Measurements from ENCODE around the gene CUL4A. TPM values are rescaled to one million over a fixed set of nuclear protein-coding genes. Genes with fewer than 3 reads are reported as not detected.

Gene CUL4A
- total RNA-seq, 4 donors from 2014 or later, result 83.9 to 206 (median 114) TPM

DNA sequence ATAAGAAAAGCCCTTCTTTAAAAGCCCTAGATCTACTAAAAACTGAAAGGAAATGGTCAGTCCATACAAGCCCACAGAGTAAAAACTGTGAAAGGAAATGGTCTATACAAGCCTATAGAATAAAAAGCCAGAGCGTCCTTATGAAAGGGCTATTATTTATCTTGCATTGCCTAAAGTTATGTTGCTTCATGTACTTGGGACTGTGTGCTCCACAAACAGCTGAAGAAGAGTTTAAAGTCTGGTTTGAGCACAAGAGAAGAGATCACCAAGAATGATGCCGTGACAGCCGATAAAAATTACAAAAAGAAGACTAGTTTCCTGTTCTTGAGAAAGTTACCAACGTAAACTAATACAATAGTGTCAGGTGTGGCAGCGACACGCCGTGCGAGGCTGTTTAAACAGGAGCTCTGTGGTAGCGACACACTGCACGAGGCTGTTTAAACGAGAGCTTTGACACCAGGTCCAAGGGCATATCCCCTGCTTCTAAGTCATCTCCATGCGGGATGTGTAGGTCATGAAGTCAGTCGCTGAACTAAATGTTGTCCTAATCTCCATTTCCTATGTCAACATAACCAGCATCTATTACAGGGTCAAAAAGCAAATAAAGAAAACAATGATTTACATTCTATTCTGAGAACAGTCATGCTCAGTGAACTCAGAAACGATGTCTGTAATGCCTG is 25.8 kb upstream of the CUL4A start:
- no peak for DNase-seq
- Histone ChIP-seq H3K9me3 (no peaks in the 10 kb centered on the region), H3K27ac (no peak overlapping the region), H3K27me3 (no peaks in the 10 kb centered on the region), H3K4me3 (no peak overlapping the region), H3K36me3 (peaks cover 0 to 72% (median 0%) of the 10 kb centered on the region in 3 donors), H3K4me1 (no peaks in the 10 kb centered on the region)
- TF ChIP-seq, protein P1, sequence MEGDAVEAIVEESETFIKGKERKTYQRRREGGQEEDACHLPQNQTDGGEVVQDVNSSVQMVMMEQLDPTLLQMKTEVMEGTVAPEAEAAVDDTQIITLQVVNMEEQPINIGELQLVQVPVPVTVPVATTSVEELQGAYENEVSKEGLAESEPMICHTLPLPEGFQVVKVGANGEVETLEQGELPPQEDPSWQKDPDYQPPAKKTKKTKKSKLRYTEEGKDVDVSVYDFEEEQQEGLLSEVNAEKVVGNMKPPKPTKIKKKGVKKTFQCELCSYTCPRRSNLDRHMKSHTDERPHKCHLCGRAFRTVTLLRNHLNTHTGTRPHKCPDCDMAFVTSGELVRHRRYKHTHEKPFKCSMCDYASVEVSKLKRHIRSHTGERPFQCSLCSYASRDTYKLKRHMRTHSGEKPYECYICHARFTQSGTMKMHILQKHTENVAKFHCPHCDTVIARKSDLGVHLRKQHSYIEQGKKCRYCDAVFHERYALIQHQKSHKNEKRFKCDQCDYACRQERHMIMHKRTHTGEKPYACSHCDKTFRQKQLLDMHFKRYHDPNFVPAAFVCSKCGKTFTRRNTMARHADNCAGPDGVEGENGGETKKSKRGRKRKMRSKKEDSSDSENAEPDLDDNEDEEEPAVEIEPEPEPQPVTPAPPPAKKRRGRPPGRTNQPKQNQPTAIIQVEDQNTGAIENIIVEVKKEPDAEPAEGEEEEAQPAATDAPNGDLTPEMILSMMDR (IDR thresholded peaks at IDR 0.05), result no peak
- TF ChIP-seq POLR2A (IDR thresholded peaks at IDR 0.05), result no peak

DNA sequence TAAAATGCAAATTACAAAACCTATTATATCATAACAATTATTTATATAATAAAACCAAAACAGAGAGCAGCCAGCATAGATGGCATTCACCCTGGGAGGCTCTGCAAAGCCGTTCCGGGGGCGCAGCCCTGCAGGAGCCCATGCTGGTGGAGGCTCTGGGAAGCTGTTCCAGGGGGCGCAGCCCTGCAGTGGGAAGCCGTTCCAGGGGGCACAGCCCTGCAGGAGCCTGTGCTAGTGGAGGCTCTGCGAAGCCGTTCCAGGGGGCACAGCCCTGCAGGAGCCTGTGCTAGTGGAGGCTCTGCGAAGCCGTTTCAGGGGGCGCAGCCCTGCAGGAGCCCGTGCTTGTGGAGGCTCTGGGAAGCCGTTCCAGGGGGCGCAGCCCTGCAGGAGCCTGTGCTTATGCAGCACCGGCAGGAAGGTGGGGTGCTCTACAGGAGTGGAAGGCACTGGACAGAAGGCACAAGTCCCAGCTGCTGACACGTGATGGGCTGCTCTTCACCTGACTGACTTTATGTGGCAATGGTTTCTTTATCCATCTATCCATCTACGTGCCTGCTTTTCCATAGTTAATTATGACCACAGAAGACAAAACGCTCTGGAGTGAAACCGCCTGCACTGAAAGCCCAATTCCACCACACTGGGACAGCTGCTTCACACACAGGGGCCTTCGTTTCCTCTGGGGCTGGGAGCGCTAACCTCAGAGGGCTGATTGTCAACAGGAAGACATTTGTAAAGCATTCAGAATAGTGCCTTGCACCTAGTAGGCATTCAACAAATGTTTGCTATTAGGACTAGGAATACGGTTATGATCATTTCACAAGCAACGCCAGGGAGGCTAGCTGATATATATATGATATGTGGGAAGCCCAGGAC is 24.6 kb upstream of the CUL4A start:
- Histone ChIP-seq H3K27ac (peak overlapping the region in 1 of 4 donors; percentile 57), H3K4me1 (no peaks in the 10 kb centered on the region), H3K9me3 (no peaks in the 10 kb centered on the region), H3K4me3 (peak overlapping the region in 1 of 4 donors; percentile 3), H3K36me3 (peaks cover 0 to 66% (median 0%) of the 10 kb centered on the region in 3 donors), H3K27me3 (no peaks in the 10 kb centered on the region)
- no peak for DNase-seq
- TF ChIP-seq, protein P1 (IDR thresholded peaks at IDR 0.05), result no peak
- TF ChIP-seq POLR2A (IDR thresholded peaks at IDR 0.05), result no peak

- Histone ChIP-seq H3K9me3 (no peaks in the 10 kb centered on the region), H3K27ac (peak overlapping the region in 1 of 4 donors; percentile 20), H3K4me3 (no peak overlapping the region), H3K36me3 (peaks cover 0 to 66% (median 0%) of the 10 kb centered on the region in 3 donors), H3K27me3 (no peaks in the 10 kb centered on the region), H3K4me1 (no peaks in the 10 kb centered on the region)
- DNase-seq, result no peak
- TF ChIP-seq, protein P1 (IDR thresholded peaks at IDR 0.05), result no peak
- no peak for TF ChIP-seq POLR2A (IDR thresholded peaks at IDR 0.05)
These were observed 23.1 kb upstream of the CUL4A start for GRCh38 chr13:113186061-113186900.

DNA sequence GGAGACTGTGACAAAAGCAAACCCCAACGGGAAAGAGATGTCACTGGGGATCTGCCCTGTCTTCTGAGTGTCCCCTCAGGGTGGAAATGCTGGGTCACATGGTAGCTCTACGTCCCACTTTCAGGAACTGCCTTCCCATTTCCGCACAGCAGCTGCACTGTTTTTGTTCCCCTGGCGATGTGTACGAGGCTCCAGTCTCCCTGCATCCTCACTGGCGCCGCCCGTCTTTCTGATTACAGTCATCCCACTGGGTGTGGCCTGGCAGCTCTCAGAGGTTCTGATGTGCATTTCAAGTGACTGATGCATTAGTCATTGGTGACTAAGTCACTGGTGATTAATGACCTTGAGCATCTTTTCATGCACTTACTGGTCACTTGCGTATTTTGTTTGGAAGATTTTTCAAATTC is 22.1 kb upstream of the CUL4A start:
- no peaks in the 10 kb centered on the region for H3K9me3 ChIP-seq
- peak overlapping the region in 1 of 4 donors; percentile 20 for H3K27ac ChIP-seq
- H3K4me3 ChIP-seq, result no peak overlapping the region
- TF ChIP-seq POLR2A (IDR thresholded peaks at IDR 0.05), result no peak
- TF ChIP-seq, protein P1 (IDR thresholded peaks at IDR 0.05), result no peak
- DNase-seq, result peak in 1 of 3 donors; percentile 83
- H3K4me1 ChIP-seq, result no peaks in the 10 kb centered on the region
- H3K36me3 ChIP-seq, result peaks cover 0 to 62% (median 0%) of the 10 kb centered on the region in 3 donors
- H3K27me3 ChIP-seq, result no peaks in the 10 kb centered on the region

Measured in Peyer's patch (tissue), 4 donors.